ENCODE measurements around the gene EIPR1.

Gene EIPR1

DNA sequence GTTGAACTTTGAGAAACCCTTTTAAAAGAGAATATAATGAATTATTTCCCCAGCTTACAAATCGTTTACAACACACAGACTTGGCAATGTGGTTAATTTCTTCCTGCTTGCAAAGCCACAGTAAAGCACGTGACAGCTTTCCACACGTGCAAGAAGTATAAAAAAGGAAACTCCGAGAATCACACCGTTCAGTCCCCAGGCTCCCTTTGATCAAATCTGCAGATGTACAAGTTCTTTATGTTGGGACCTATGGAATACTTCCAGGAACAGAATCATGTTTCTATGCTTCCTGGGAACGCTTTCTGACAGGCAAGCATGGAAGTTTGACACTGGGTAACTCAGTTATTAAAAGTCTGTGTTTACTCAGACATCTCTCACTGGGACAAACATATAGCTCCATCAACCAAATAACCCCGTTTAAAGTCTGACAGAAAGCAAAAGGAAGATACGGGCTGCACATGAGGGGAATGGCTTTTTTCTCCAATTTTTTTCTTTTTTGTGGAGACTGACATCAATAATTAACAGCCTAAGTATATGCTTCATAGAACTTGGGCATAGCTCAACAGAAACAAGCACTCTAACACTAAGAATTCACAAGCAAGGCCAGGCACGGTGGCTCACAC, 134.8 kb downstream of the EIPR1 start:
- DNase-seq: no peak

DNA sequence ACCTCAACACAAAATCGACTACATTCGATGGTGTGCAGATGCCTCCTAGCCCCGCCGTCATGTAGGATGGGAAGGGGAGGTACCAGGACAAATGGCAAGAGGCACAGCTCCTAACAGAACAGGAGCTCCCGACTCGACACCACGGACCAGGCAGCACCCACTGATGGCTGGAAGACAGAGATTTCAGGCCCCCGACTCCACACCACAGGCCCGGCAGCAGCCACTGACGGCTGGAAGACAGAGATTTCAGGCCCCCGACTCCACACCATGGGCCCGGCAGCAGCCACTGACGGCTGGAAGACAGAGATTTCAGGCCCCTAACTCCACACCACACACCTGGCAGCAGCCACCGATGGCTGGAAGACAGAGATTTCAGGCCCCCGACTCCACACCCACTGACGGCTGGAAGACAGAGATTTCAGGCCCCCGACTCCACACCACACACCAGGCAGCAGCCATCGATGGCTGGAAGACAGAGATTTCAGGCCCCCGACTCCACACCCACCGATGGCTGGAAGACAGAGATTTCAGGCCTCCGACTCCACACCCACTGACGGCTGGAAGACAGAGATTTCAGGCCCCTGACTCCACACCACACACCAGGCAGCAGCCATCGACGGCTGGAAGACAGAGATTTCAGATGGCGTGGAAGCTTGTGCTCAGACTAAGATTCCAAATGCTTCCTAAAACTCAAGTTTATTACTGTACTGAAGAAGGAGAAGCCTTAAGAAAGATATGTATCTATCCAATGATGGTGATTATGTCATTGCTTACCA, 135.5 kb downstream of the EIPR1 start:
- no peak for DNase-seq

DNA sequence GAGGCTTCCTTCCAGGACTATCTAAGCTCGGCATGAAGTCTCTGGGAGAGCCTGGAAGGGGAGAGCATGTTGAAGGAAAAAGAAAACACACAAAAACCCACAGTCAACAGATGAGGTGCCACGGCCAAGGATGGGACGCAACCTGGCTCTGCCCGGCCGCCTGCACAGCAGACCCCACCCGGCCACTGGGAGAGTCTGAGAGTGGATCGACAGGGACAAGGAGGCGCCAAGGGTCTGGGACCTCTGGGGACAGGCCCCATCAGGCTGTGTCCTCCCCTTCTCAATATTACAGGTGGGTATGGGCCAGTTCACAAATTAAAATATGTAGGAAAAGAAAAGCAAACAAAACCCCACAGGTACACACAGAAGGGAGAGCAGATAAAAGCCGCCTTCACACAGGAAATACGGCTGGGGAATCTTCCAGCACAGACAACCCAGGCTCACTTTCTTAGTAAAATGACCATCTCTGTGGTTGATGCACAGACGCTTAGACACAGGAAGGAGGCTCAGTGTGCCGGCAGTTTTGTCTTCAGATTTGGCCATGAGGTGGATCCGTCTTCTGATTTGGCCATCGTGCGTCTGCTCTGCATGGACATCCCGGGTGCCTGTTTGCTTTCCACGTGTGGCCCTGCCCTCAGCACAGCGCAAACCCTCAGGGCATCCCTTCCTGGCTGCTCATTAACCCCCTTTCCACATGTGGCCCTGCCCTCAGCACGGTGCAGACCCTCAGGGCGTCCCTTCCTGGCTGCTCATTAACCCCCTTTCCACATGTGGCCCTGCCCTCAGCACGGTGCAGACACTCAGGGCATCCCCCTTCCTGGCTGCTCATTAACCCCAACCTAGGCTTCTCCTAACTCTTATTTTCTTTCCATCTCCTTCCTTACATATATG, 138.4 kb downstream of the EIPR1 start:
- no peak for DNase-seq

DNA sequence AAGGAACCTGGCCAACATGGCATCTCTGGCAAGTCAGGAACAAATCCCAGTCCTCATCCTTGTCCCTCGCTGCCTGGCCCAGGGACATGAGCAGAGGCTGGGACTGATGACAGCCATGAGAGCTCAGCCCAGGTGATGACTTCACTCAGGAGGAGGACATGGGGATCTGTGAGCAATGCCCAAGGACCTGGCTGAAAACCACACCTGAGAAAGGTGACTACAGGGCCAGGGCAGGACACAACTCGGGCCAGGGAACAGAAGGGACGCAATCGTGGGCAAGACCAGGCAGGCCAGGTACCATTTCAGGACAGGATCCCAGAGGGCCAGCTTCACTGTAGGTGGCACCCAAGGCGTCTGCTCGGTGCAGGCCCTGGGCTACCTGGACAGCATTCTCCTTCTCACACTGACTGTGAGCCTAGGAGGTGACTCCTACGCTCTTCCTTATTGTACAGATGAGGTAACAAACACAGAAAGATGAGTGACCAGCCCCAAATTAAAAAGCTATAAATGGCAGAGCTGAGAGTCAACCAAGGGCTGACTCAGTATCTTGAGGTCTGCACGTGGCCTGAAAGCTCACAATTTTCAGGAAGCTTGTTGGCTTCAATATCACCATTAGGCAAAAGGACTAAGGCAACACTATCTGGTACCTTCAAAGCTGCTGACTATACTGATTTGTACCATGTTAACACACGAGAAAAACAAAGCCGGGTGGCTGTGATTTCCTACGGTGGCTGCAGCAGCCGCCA, 141.1 kb downstream of the EIPR1 start:
- DNase-seq: no peak

- no peak for DNase-seq
These were observed 143.7 kb downstream of the EIPR1 start for GRCh38 chr2:3233877-3234276.

GRCh38 chr2:3229221-3229620, 148.4 kb downstream of the EIPR1 start:
- no peak for DNase-seq

- no peak for DNase-seq
These were observed 152.9 kb downstream of the EIPR1 start for GRCh38 chr2:3224681-3225080.

GRCh38 chr2:3223080-3223923, 154.3 kb downstream of the EIPR1 start:
- DNase-seq: peak; percentile 83

DNA sequence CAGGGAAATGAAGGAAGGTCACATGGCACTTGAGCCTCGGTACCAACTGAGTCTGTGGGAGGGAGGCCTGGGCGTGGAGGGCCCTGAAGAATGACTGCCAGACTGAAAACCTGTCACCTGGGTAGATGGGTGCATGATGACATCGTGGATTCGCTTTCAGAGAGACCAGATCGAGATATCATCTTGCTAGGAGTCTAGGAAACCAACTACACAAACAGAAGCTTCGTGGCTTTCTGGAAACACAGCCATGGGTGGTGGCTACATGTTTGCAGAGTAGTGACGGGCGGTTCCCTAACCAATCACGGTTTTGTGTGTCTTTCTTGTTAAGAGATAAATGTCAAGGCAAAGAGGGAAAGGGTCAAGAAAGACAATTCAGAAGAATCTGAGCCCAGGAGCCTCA, 155.0 kb downstream of the EIPR1 start:
- DNase-seq: peak; percentile 54

GRCh38 chr2:3219536-3219935, 158.1 kb downstream of the EIPR1 start:
- DNase-seq: no peak

GRCh38 chr2:3217646-3218045, 160.0 kb downstream of the EIPR1 start:
- no peak for DNase-seq

GRCh38 chr2:3216841-3217495, 160.7 kb downstream of the EIPR1 start:
- DNase-seq: no peak

DNA sequence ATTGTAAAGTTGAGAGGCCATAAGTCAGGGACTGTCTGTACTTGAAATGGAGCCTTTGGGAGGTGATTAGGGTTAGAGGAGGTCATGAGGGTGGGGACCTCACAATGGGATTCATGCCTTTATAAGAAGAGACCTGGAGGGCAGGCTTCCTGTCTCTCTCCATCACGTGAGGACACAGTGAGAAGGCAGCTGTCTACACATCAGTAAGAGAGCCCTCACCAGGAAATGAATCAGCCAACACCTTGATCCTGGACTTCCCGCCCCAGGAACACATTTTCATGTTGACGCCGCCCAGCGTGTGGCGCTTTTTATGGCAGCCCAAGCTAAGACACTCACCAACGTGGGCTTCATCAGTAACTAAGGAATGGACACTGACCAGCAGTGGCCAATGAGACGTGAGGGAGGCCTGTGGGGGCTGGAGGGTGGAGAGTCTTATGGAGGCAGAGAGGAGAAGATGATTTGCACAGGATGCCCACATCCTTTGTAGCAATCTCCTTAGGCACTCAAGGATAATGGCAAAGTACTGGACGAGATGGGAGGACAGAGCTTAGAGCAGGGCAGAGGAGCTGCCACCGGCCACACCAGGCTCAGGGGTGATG, 162.7 kb downstream of the EIPR1 start:
- DNase-seq: no peak

GRCh38 chr2:3214065-3214464, 163.6 kb downstream of the EIPR1 start:
- no peak for DNase-seq

GRCh38 chr2:3212984-3213383, 164.6 kb downstream of the EIPR1 start:
- DNase-seq: no peak

- DNase-seq: no peak
These were observed 165.6 kb downstream of the EIPR1 start for GRCh38 chr2:3212061-3212362.

GRCh38 chr2:3211256-3212060, 166.2 kb downstream of the EIPR1 start:
- no peak for DNase-seq

DNA sequence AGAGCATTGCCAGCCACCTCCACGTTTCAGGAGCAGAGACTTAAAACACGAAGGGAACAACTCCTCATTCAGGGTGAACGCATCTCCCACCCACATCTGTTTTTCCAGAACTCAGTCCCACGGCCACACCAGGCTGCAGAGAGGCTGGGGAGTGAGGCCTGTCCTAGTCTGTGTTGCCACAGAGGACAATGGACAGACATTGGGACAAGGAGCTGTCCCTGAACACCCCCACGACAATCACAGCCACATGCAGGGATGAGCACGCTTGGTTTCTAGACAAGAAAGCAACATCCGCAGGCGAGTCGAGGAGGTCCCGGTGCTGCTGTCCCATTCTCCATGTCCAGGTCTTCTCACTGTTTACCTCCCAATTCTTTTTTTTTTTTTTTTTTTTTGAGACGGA, 167.4 kb downstream of the EIPR1 start:
- DNase-seq: no peak

DNA sequence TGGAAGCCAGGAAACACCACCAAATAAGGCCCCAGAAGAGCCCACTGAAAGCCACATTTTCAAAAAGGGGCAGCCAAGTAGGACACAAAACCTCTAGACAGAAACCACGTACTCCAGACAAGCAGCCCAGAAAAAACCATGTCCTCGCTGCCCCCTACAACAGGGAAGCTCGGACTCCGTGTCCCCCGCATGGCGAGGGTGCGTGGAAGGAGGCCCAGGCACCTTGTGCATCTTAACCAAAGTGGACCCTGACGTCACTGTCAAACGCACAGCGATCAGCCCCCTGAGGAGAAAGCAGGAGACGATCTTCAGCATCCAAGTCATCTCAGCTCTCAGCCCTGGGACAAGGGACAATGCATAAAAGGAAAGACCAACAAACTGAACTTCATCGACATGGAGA, 168.4 kb downstream of the EIPR1 start:
- DNase-seq: no peak

DNA sequence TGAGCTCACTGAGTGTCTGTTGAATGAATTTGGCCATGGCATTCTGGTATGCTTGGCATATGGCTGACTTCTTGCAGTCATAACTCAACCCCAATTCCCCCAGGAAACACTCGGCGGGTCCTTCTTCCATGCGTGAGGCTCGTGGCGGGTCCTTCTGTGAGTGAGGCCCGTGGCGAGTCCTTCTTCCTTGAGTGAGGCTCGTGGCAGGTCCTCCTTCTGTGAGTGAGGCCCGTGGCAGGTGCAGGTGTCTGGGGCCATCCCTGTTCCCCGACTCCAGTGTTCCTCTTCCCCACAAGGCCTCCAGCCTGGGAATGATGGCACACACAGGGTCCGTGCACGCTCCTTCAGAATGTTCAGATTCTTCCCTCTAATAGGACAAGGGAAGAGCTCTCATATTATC, 169.0 kb downstream of the EIPR1 start:
- no peak for DNase-seq
